GM13976 (cell line): ENCODE measurements around the gene MEX3D.

Experiments used
- DNase-seq: peaks from one replicate; pipeline ENCODE4 v3.0.0; 2012; ENCODE audit warnings: low spot score
- CTCF ChIP-seq: IDR thresholded peaks from 2 replicates; pipeline ENCODE4 v1.5.1; 2012; ENCODE audit warnings: borderline replicate concordance, mild to moderate bottlenecking; ENCODE audit not compliant: insufficient read depth; ENCODE audit errors: extremely low read depth, missing control alignments, control extremely low read depth
- in situ Hi-C: fragments of 300-500 bp; cut with MboI; formaldehyde crosslinking; loops from one replicate; pipeline ENCODE4 v1.12.0; 2022; ENCODE audit warnings: low sequenced_read_pairs, mixed read lengths, inconsistent platforms; ENCODE audit not compliant: unreplicated experiment

Gene MEX3D

GRCh38 chr19:1518471-1518870 is 49.7 kb downstream of the MEX3D start:
- no peak for DNase-seq
- in situ Hi-C loops, result no loop called here
- no peak for TF ChIP-seq CTCF

GRCh38 chr19:1516395-1516753 is 51.8 kb downstream of the MEX3D start:
- DNase-seq, result no peak
- no peak for TF ChIP-seq CTCF
- in situ Hi-C loops, result no loop called here

- no peak for DNase-seq
- in situ Hi-C loops, result no loop called here
- no peak for TF ChIP-seq CTCF
These were observed 53.0 kb downstream of the MEX3D start for GRCh38 chr19:1514986-1515721.

GRCh38 chr19:1514295-1514661 is 53.8 kb downstream of the MEX3D start:
- no peak for TF ChIP-seq CTCF
- DNase-seq, result no peak
- in situ Hi-C loops, result no loop called here

- in situ Hi-C loops, result no loop called here
- DNase-seq, result peak; percentile 84
These were observed 54.4 kb downstream of the MEX3D start for GRCh38 chr19:1513499-1514294.

More at GRCh38 chr19:1513499-1514294, 54.4 kb downstream of the MEX3D start:
- peak; percentile 68 for TF ChIP-seq CTCF
